GM12878 (cell line): ENCODE measurements around the gene NMT1. TPM values are rescaled to one million over a fixed set of nuclear protein-coding genes. Genes with fewer than 3 reads are reported as not detected.

Source experiments
- ATAC-seq: fragments of 200-7000 bp; cut with Tn5 transposase; 3 replicates; pipeline ENCODE4 v1.9.1; 2020; ENCODE audit warnings: mild to moderate bottlenecking, moderate library complexity
- BruUV-seq: library from RNA; stranded (reverse); fragments of 400-500 nt; replicated peaks from 2 replicates; lab custom pipeline; 2021; lab: Mats Ljungman, UMichigan
- CTCF ChIA-PET: fragments of 300-600 bp; sonication (Branson Sonifier 250); formaldehyde crosslinking; extraction: SDS; loops from one replicate; lab custom pipeline; 2021; ENCODE audit warnings: inconsistent platforms; lab: Yijun Ruan, JAX
- POLR2A ChIA-PET: fragments of 350-600 bp; formaldehyde crosslinking; extraction: SDS; loops from one replicate; lab custom pipeline; 2021; ENCODE audit warnings: inconsistent platforms; lab: Charles Lee
- RAD21 ChIA-PET: fragments of 300-600 bp; sonication (Branson Sonifier 250); formaldehyde crosslinking; loops from one replicate; lab custom pipeline; 2023; ENCODE audit warnings: antibody characterized with exemption; ENCODE audit not compliant: unreplicated experiment; lab: Charles Lee
- SMC1A ChIA-PET: fragments of 300-600 bp; sonication (Branson Sonifier 250); formaldehyde crosslinking; loops from one replicate; lab custom pipeline; 2023; ENCODE audit not compliant: unreplicated experiment, uncharacterized antibody; lab: Charles Lee
- DNase-seq: peaks from one replicate; pipeline ENCODE4 v3.0.0-alpha.2; 2011; ENCODE audit warnings: low read depth, low spot score
- FAIRE-seq: peaks from 3 replicates; lab custom pipeline; 2011; peaks lifted over from hg19 to GRCh38; lab: Jason Lieb, UNC
- H2AFZ ChIP-seq: 2 replicates; pipeline ENCODE4 v1.6.0; 2011; ENCODE audit warnings: low read depth, low read length, control low read depth; ENCODE audit not compliant: control insufficient read depth
- H3K27ac ChIP-seq: 2 replicates; pipeline ENCODE4 v1.5.1; 2011; ENCODE audit warnings: control low read depth; ENCODE audit not compliant: control insufficient read depth, insufficient read depth
- H3K27me3 ChIP-seq, 2 experiments: replicated peaks in 1 of 2; 2 replicates each; pipeline versions ENCODE4 v1.6.0 to v1.6.1; 2011; ENCODE audit warnings: low read length in 1 of 2; ENCODE audit not compliant: control insufficient read depth in 2 of 2, insufficient read depth in 2 of 2
- H3K36me3 ChIP-seq, 2 experiments: 2 replicates each; pipeline ENCODE4 v1.5.1; 2011; ENCODE audit warnings: low read length in 1 of 2; ENCODE audit not compliant: control insufficient read depth in 2 of 2, insufficient read depth in 2 of 2
- H3K4me1 ChIP-seq: 2 replicates; pipeline ENCODE4 v1.6.1; 2011; ENCODE audit warnings: mild to moderate bottlenecking, low read length, moderate library complexity, mixed read lengths; ENCODE audit not compliant: control insufficient read depth, insufficient read depth
- H3K4me2 ChIP-seq: 2 replicates; pipeline ENCODE4 v1.6.0; 2011; ENCODE audit warnings: control low read depth; ENCODE audit not compliant: control insufficient read depth, insufficient read depth
- H3K4me3 ChIP-seq: fragments of 200-600 bp; sonication (generic); 2 replicates; pipeline ENCODE4 v1.5.1; 2016
- H3K79me2 ChIP-seq: 2 replicates; pipeline ENCODE4 v1.6.0; 2011; ENCODE audit warnings: low read length; ENCODE audit not compliant: control insufficient read depth, insufficient read depth
- H3K9ac ChIP-seq: 2 replicates; pipeline ENCODE4 v1.8.0; 2011; ENCODE audit warnings: low read length, control low read depth, mixed read lengths; ENCODE audit not compliant: control insufficient read depth, insufficient read depth
- H3K9me3 ChIP-seq: replicated peaks from 3 replicates; pipeline ENCODE4 v1.5.1; 2011; ENCODE audit warnings: mild to moderate bottlenecking, low read length; ENCODE audit not compliant: control insufficient read depth, insufficient read depth
- H4K20me1 ChIP-seq: 2 replicates; pipeline ENCODE4 v1.6.0; 2011; ENCODE audit not compliant: control insufficient read depth, insufficient read depth
- CEBPZ ChIP-seq: fragments of 150-350 bp; IDR thresholded peaks from 2 replicates; pipeline ENCODE4 v1.6.1; 2016; ENCODE audit warnings: low read depth, low read length
- DPF2 ChIP-seq: fragments of 450-650 bp; IDR thresholded peaks from 2 replicates; pipeline ENCODE4 v1.6.1; 2017; ENCODE audit warnings: mild to moderate bottlenecking
- EED ChIP-seq: sonication (generic); IDR thresholded peaks from 2 replicates; pipeline ENCODE4 v1.6.1; 2016; ENCODE audit warnings: antibody characterized with exemption, low read depth
- ELK1 ChIP-seq: IDR thresholded peaks from 2 replicates; pipeline ENCODE4 v1.6.1; 2012; ENCODE audit warnings: low read depth, low read length, improper control_type of control experiment
- HDGF ChIP-seq: fragments of 450-650 bp; IDR thresholded peaks from 2 replicates; pipeline ENCODE4 v1.6.1; 2016; ENCODE audit warnings: antibody characterized with exemption
- MEF2B ChIP-seq: fragments of 450-650 bp; IDR thresholded peaks from 2 replicates; pipeline ENCODE4 v1.6.1; 2018; ENCODE audit warnings: mild to moderate bottlenecking, moderate library complexity; ENCODE audit not compliant: partially characterized antibody, poor library complexity, severe bottlenecking
- MXI1 ChIP-seq: fragments of 150-350 bp; IDR thresholded peaks from 2 replicates; pipeline ENCODE4 v1.6.1; 2011; ENCODE audit warnings: low read depth, mild to moderate bottlenecking, inconsistent platforms, low read length, improper control_type of control experiment
- PAX8 ChIP-seq: fragments of 450-650 bp; IDR thresholded peaks from 2 replicates; pipeline ENCODE4 v1.6.1; 2017; ENCODE audit warnings: mild to moderate bottlenecking, moderate library complexity
- RBBP5 ChIP-seq: fragments of 200-600 bp; sonication (generic); conservative IDR thresholded peaks from 2 replicates; pipeline ENCODE4 v1.6.1; 2016
- RELB ChIP-seq: fragments of 450-650 bp; IDR thresholded peaks from 2 replicates; pipeline ENCODE4 v1.6.1; 2017; ENCODE audit warnings: low read depth, mild to moderate bottlenecking, moderate library complexity
- SMC3 ChIP-seq: IDR thresholded peaks from 2 replicates; pipeline ENCODE4 v1.6.1; 2011; ENCODE audit warnings: low read length, improper control_type of control experiment, borderline replicate concordance
- USF1 ChIP-seq: IDR thresholded peaks from 2 replicates; pipeline ENCODE4 v1.6.1; 2011; ENCODE audit warnings: borderline replicate concordance, low read depth, mild to moderate bottlenecking, moderate library complexity, mixed read lengths, low read length; ENCODE audit not compliant: insufficient read depth; ENCODE audit errors: extremely low read length
- YBX1 ChIP-seq: fragments of 450-650 bp; IDR thresholded peaks from 2 replicates; pipeline ENCODE4 v1.6.1; 2016; ENCODE audit warnings: antibody characterized with exemption
- ZBTB33 ChIP-seq: fragments of 450-650 bp; IDR thresholded peaks from 2 replicates; pipeline ENCODE4 v1.6.1; 2017; ENCODE audit warnings: mild to moderate bottlenecking
- WGBS: methylation state at CpG from one replicate; pipeline ENCODE4 v1.1.6; 2016; ENCODE audit warnings: low lambda C conversion rate; ENCODE audit not compliant: insufficient replicate concordance, insufficient coverage; ENCODE audit errors: missing lambda C conversion rate; 5-methylcytosine and 5-hydroxymethylcytosine counted together
- in situ Hi-C: fragments of 300-500 bp; cut with MboI; formaldehyde crosslinking; loops from 9 replicates; pipeline ENCODE4 v1.14.3; 2018; ENCODE audit warnings: mixed read lengths
- intact Hi-C: fragments of 100-400 bp; cut with micrococcal nuclease; formaldehyde crosslinking; loops from one replicate; pipeline ENCODE4 v1.14.2; 2022; ENCODE audit not compliant: unreplicated experiment
- polyA plus RNA-seq, 11 experiments: library from polyadenylated mRNA; depleted of rRNA in 4 of 11; unstranded in 6 of 11; stranded (reverse) in 5 of 11; fragments of >200 nt; fragmentation: Nextera tagmentation in 4 of 11; fragmentation: Illumina TruSeq in 1 of 11; extraction: Ambion mirVana in 4 of 11; extraction: Trizol in 1 of 11; gene quantifications; 1 replicate in 1 of 11; 2 replicates in 10 of 11; pipeline versions ENCODE4 v1.2.1 to v1.2.3, GENCODE V29; 2011 to 2016; ENCODE audit warnings: inconsistent platforms in 2 of 11, missing spikeins in 2 of 11, low read depth in 1 of 11
- total RNA-seq, 4 experiments: library from RNA; depleted of rRNA in 3 of 4; stranded (reverse); fragments of >200 nt in 3 of 4; fragmentation: Illumina TruSeq in 1 of 4; extraction: Trizol in 1 of 4; gene quantifications; 2 replicates each; pipeline versions ENCODE4 v1.2.1 to v1.2.3, GENCODE V29; 2013 to 2021

The NMT1 gene
- total and polyA plus RNA-seq, 10 of the 15 experiments (the other 5 are each of a cell fraction or from before 2014, with no cell fraction given): 96.7 to 395 (median 222) TPM

- intact Hi-C loops: no loop called here
- ChIA-PET CTCF (interaction anchor here (0.8 to 6.1 kb wide), 8 partner anchors 11 to 247 kb away, joined by 3 to 58 read pairs (median 6); partner anchors contain the start of genes ACBD4 and NMT1), RAD21 (interaction anchor here (1.0 to 4.3 kb wide), 9 partner anchors 9 to 99 kb away, joined by 3 to 49 read pairs (median 4); partner anchors contain the start of genes ACBD4 and NMT1), POLR2A (interaction anchor here (0.6 to 7.1 kb wide), 12 partner anchors 9 to 106 kb away, joined by 3 to 119 read pairs (median 7); partner anchors contain the start of genes HEXIM1 and NMT1), SMC1A (interaction anchor here (0.7 to 4.2 kb wide), 6 partner anchors 11 to 131 kb away, joined by 3 to 38 read pairs (median 12); partner anchors contain the start of gene NMT1)
- no peaks in the 10 kb centered on the region for H3K9me3 ChIP-seq
- no peak for DNase-seq
- ATAC-seq: peak; percentile 97
- no peaks in the 10 kb centered on the region for H3K27me3 ChIP-seq
- no peaks in the 10 kb centered on the region for H4K20me1 ChIP-seq
- peak within 1 kb of the TSS; percentile 95 for H3K9ac ChIP-seq
- 0 out of 4 replicates have a peak, but pooled peaks cover 0 to 5% of the 10 kb centered on the region in 2 experiments for H3K36me3 ChIP-seq
- H2AFZ ChIP-seq: peak within 1 kb of the TSS; percentile 93
- no peak for FAIRE-seq
- WGBS: 0% methylated on average over 53 of the region's 56 CpGs
- H3K4me1 ChIP-seq: peaks cover 13% of the 10 kb centered on the region
- H3K27ac ChIP-seq: peak within 1 kb of the TSS; percentile 95
- H3K4me2 ChIP-seq: peak within 1 kb of the TSS; percentile 95
- in situ Hi-C loops: no loop called here
- TSS peak; percentile 82 for BruUV-seq
- peak within 1 kb of the TSS; percentile 76 for H3K4me3 ChIP-seq
- H3K79me2 ChIP-seq: peaks cover 49% of the 10 kb centered on the region
- TF ChIP-seq HDGF (no peak), PAX8 (no peak), MEF2B (peak; percentile 34), EED (no peak), ZBTB33 (no peak), USF1 (peak; percentile 18), RBBP5 (no peak), ELK1 (peak; percentile 72), SMC3 (no peak), MXI1 (peak; percentile 59), DPF2 (peak; percentile 57; the same call in 1 of the 2 replicates), RELB (no peak), CEBPZ (no peak), YBX1 (no peak)
These were observed 9.9 kb upstream of the NMT1 start, which contains the start of gene DCAKD for GRCh38 chr17:45051060-45051719. Gene DCAKD (minus strand): TSS chr17:45051632. CDS start chr17:45034885, 16,747 bp downstream.
